ENCODE results near the gene CSF1.
A peak's percentile ranks its signal among the peaks of the same experiment; 100 is the strongest.

The CSF1 gene

GRCh38 chr1:109892561-109893368 is 17.9 kb upstream of the CSF1 start:
- Mint-ChIP-seq H3K27me3 (ENCODE audit: low read depth) (peaks cover 4% of the 10 kb centered on the region), H3K4me1 (peaks cover 36% of the 10 kb centered on the region), H3K36me3 (ENCODE audit: low read depth) (no peaks in the 10 kb centered on the region), H3K9me3 (no peaks in the 10 kb centered on the region), H3K27ac (peak overlapping the region in 1 of 3 experiments; percentile 12), H3K4me3 (no peak overlapping the region)
- TF ChIP-seq CTCF (IDR thresholded peaks at IDR 0.05; ENCODE audit: unreplicated experiment in 3 of 3), result no peak

- Mint-ChIP-seq H3K4me1 (peaks cover 34% of the 10 kb centered on the region), H3K4me3 (no peak overlapping the region), H3K9me3 (no peaks in the 10 kb centered on the region), H3K27ac (no peak overlapping the region), H3K36me3 (ENCODE audit: low read depth) (no peaks in the 10 kb centered on the region), H3K27me3 (ENCODE audit: low read depth) (peaks cover 4% of the 10 kb centered on the region)
- TF ChIP-seq CTCF (IDR thresholded peaks at IDR 0.05; ENCODE audit: unreplicated experiment in 3 of 3), result no peak
Observed at GRCh38 chr1:109893532-109894171, 17.0 kb upstream of the CSF1 start.

DNA sequence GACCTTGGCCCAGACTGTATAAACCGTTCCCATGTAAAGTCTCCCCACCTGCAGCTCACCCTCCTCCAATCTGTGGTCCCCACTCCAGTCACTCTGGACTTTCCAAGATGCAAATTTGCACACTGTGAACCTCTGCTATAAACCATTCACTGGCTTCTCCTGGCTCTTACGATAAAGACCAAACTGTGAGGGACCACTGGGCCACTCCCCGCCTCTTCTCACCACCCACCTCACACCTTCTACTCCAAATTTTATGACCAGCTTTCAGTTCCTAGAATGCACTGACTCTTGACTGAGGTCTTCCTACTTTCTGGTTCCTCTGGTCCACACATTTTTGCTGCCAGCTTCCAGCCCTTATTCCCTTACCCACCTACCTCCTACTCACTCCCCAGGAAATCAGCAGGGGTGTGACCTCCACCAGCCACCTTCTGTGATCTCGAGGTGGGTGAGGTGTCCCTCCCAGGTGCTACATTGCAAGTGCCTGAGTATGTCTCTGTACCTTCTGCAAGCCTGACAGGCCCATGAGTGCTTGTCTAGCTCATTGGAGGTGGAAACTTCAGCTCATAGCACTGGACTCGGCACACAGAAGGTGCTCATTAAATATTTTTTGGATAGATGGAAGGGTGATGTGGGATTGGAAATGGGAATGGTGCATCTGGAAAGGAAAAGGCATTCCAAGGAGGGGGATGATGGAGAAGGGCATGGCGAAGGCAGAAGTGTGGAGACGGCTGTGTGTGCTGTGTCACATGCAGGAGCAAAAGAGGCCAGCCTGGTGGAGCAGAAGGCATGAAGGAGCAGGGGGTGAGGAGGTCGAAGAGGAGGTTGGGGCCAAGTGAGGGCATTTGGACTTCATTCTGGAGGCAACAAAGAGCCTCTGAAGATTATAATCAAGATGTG is 15.6 kb upstream of the CSF1 start:
- no peak for TF ChIP-seq CTCF (IDR thresholded peaks at IDR 0.05; ENCODE audit: unreplicated experiment in 3 of 3)
- Mint-ChIP-seq H3K27ac (no peak overlapping the region), H3K4me1 (peaks cover 26% of the 10 kb centered on the region), H3K9me3 (no peaks in the 10 kb centered on the region), H3K27me3 (ENCODE audit: low read depth) (peaks cover 4% of the 10 kb centered on the region), H3K4me3 (no peak overlapping the region), H3K36me3 (ENCODE audit: low read depth) (no peaks in the 10 kb centered on the region)

- Mint-ChIP-seq H3K27me3 (ENCODE audit: low read depth) (no peaks in the 10 kb centered on the region), H3K27ac (no peak overlapping the region), H3K36me3 (ENCODE audit: low read depth) (no peaks in the 10 kb centered on the region), H3K4me1 (peaks cover 21% of the 10 kb centered on the region), H3K9me3 (no peaks in the 10 kb centered on the region), H3K4me3 (no peak overlapping the region)
- TF ChIP-seq CTCF (IDR thresholded peaks at IDR 0.05; ENCODE audit: unreplicated experiment in 3 of 3), result no peak
Observed at GRCh38 chr1:109895720-109896504, 14.7 kb upstream of the CSF1 start.

DNA sequence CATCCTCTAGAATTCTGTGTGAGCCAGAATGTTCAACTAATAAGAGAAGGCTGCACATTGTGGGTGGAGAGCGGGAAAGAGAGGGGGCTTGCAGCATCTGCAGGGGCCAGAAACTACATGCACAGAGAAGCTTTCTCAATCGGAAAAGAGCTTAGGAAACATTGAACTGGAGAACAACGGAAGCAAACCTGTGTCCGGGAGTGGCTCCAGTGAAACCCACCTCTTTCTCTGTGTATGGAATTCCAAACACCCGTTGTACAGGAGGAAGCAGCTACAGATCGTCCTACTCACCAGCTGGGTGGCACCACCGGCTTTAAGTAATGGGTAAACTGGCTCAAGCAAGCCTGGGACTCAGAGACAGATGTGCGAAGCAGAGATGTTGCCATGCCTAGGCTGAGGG is 14.0 kb upstream of the CSF1 start:
- no peak for TF ChIP-seq CTCF (IDR thresholded peaks at IDR 0.05; ENCODE audit: unreplicated experiment in 3 of 3)
- H3K27ac Mint-ChIP-seq, result no peak overlapping the region
- H3K4me1 Mint-ChIP-seq, result peaks cover 13% of the 10 kb centered on the region
- no peak overlapping the region for H3K4me3 Mint-ChIP-seq
- no peaks in the 10 kb centered on the region for H3K9me3 Mint-ChIP-seq
- H3K27me3 Mint-ChIP-seq (ENCODE audit: low read depth), result peaks cover 4% of the 10 kb centered on the region
- no peaks in the 10 kb centered on the region for H3K36me3 Mint-ChIP-seq (ENCODE audit: low read depth)

Data from nephron (organoid).